GM23338 (cell line): ENCODE data around the gene CD247. TPM values are rescaled to one million over a fixed set of nuclear protein-coding genes. Genes with fewer than 3 reads are reported as not detected.

ENCODE experiments used
- ATAC-seq: fragments of 200-7000 bp; cut with Tn5 transposase; 3 replicates; pipeline ENCODE4 v1.9.1; 2020
- DNase-seq: peaks from one replicate; pipeline ENCODE4 v3.0.0-alpha.2; 2015; ENCODE audit warnings: low spot score
- H2AFZ ChIP-seq: fragments of 200-600 bp; sonication (generic); 2 replicates; pipeline ENCODE4 v1.8.0; 2016; ENCODE audit warnings: antibody characterized with exemption, mild to moderate bottlenecking, moderate library complexity
- H3F3A ChIP-seq: fragments of 200-600 bp; sonication (generic); replicated peaks from 2 replicates; pipeline ENCODE4 v1.8.0; 2017; ENCODE audit warnings: antibody characterized with exemption, mixed run types, low read depth
- H3K27ac ChIP-seq: fragments of 200-600 bp; sonication (generic); 2 replicates; pipeline ENCODE4 v1.6.1; 2016; ENCODE audit warnings: low read depth
- H3K27me3 ChIP-seq: fragments of 200-600 bp; sonication (generic); 2 replicates; pipeline ENCODE4 v1.8.0; 2016; ENCODE audit warnings: mild to moderate bottlenecking, mixed run types, moderate library complexity; ENCODE audit not compliant: insufficient read depth
- H3K36me3 ChIP-seq: fragments of 200-600 bp; sonication (generic); 2 replicates; pipeline ENCODE4 v1.8.0; 2016; ENCODE audit warnings: mild to moderate bottlenecking; ENCODE audit not compliant: insufficient read depth
- H3K4me1 ChIP-seq: fragments of 200-600 bp; sonication (generic); 2 replicates; pipeline ENCODE4 v1.8.0; 2016; ENCODE audit warnings: mild to moderate bottlenecking, moderate library complexity; ENCODE audit not compliant: insufficient read depth
- H3K4me2 ChIP-seq: fragments of 200-600 bp; sonication (generic); 2 replicates; pipeline ENCODE4 v1.7.1; 2017; ENCODE audit warnings: mixed run types
- H3K4me3 ChIP-seq: fragments of 200-600 bp; sonication (generic); 2 replicates; pipeline ENCODE4 v1.6.1; 2016; ENCODE audit warnings: mixed run types
- H3K79me2 ChIP-seq: fragments of 200-600 bp; sonication (generic); replicated peaks from 2 replicates; pipeline ENCODE4 v1.8.0; 2017; ENCODE audit warnings: mild to moderate bottlenecking; ENCODE audit not compliant: insufficient read depth
- H3K9me2 ChIP-seq: fragments of 200-600 bp; sonication (generic); 2 replicates; pipeline ENCODE4 v1.8.0; 2017; ENCODE audit not compliant: insufficient read depth
- H4K20me1 ChIP-seq: fragments of 200-600 bp; sonication (generic); replicated peaks from 2 replicates; pipeline ENCODE4 v1.8.0; 2017; ENCODE audit warnings: mild to moderate bottlenecking; ENCODE audit not compliant: insufficient read depth
- H3K27ac Mint-ChIP-seq: 2 replicates; pipeline ENCODE4 v1.8.0; 2020; ENCODE audit warnings: inconsistent platforms, mild to moderate bottlenecking, moderate library complexity, mixed read lengths
- H3K27me3 Mint-ChIP-seq: 3 replicates; pipeline ENCODE4 v1.8.0; 2022; ENCODE audit warnings: low read depth, mild to moderate bottlenecking, moderate library complexity, mixed read lengths, inconsistent platforms; ENCODE audit not compliant: insufficient read depth, poor library complexity
- H3K36me3 Mint-ChIP-seq: 3 replicates; pipeline ENCODE4 v1.8.0; 2021; ENCODE audit warnings: low read depth, mild to moderate bottlenecking, inconsistent platforms, moderate library complexity, mixed read lengths
- H3K4me1 Mint-ChIP-seq: 3 replicates; pipeline ENCODE4 v1.8.0; 2020; ENCODE audit warnings: mild to moderate bottlenecking, inconsistent platforms, mixed read lengths
- H3K4me3 Mint-ChIP-seq: 3 replicates; pipeline ENCODE4 v1.8.0; 2021; ENCODE audit warnings: moderate library complexity, mild to moderate bottlenecking, inconsistent platforms, mixed read lengths
- H3K9me3 Mint-ChIP-seq: 3 replicates; pipeline ENCODE4 v1.8.0; 2020; ENCODE audit warnings: moderate library complexity, mild to moderate bottlenecking, inconsistent platforms, mixed read lengths
- CREB1 ChIP-seq: fragments of 250-450 bp; sonication (Bioruptor Pico); IDR thresholded peaks from 2 replicates; pipeline ENCODE4 v1.5.0; 2020; ENCODE audit warnings: low read depth, mild to moderate bottlenecking, moderate library complexity
- ETS1 ChIP-seq: IDR thresholded peaks from 2 replicates; pipeline ENCODE4 v1.6.1; 2016; ENCODE audit warnings: antibody characterized with exemption
- EZH2 ChIP-seq: fragments of 200-600 bp; sonication (generic); IDR thresholded peaks from one replicate; pipeline ENCODE4 v1.8.0; 2017; ENCODE audit warnings: antibody characterized with exemption, mild to moderate bottlenecking, low read depth; ENCODE audit not compliant: unreplicated experiment
- EZH2phosphoT487 ChIP-seq: fragments of 200-600 bp; sonication (generic); IDR thresholded peaks from one replicate; pipeline ENCODE4 v1.8.1; 2018; ENCODE audit warnings: antibody characterized with exemption; ENCODE audit not compliant: unreplicated experiment
- JUNB ChIP-seq: IDR thresholded peaks from one replicate; pipeline ENCODE4 v1.6.1; 2016; ENCODE audit warnings: antibody characterized with exemption; ENCODE audit not compliant: unreplicated experiment
- POLR2AphosphoS5 ChIP-seq: IDR thresholded peaks from 2 replicates; pipeline ENCODE4 v1.6.1; 2016; ENCODE audit warnings: antibody characterized with exemption, low read depth
- REST ChIP-seq: IDR thresholded peaks from one replicate; pipeline ENCODE4 v1.6.1; 2018; ENCODE audit warnings: antibody characterized with exemption; ENCODE audit not compliant: unreplicated experiment
- STAT1 ChIP-seq: IDR thresholded peaks from one replicate; pipeline ENCODE4 v1.6.1; 2016; ENCODE audit warnings: antibody characterized with exemption; ENCODE audit not compliant: unreplicated experiment
- ZNF331 ChIP-seq: fragments of 250-450 bp; sonication (Bioruptor Pico); IDR thresholded peaks from 2 replicates; pipeline ENCODE4 v1.5.0; 2020; ENCODE audit warnings: low read depth, mild to moderate bottlenecking, moderate library complexity
- polyA plus RNA-seq: library from polyadenylated mRNA; unstranded; fragments of >200 nt; fragmentation: Nextera tagmentation; extraction: Ambion mirVana; gene quantifications from 2 replicates; pipeline ENCODE4 v1.2.1, GENCODE V29; 2016
- total RNA-seq: library from RNA; depleted of rRNA; stranded (reverse); fragments of >200 nt; shearing (Covaris generic); gene quantifications from 2 replicates; pipeline ENCODE4 v1.2.3, GENCODE V29; 2014

The CD247 gene
- total and polyA plus RNA-seq, 2 experiments from 2014 or later = 1.2 to 1.4 TPM

- TF ChIP-seq ETS1 = no peak
- TF ChIP-seq POLR2AphosphoS5 = no peak
- TF ChIP-seq STAT1 = no peak
- TF ChIP-seq JUNB = no peak
- no peak for TF ChIP-seq CREB1 (CRISPR knock-in tag)
- no peak for TF ChIP-seq EZH2phosphoT487
- no peak for TF ChIP-seq EZH2
- TF ChIP-seq ZNF331 (CRISPR knock-in tag) = no peak
Measured at GRCh38 chr1:167443757-167444156, 74.6 kb downstream of the CD247 start (continued).

- ATAC-seq = no peak
- TF ChIP-seq REST (no peak), EZH2phosphoT487 (no peak)
- peaks cover 7% of the 10 kb centered on the region for H3K4me1 Mint-ChIP-seq
Measured at GRCh38 chr1:167442854-167443565, 75.3 kb downstream of the CD247 start.

More at GRCh38 chr1:167442854-167443565, 75.3 kb downstream of the CD247 start:
- Histone ChIP-seq H3K4me2 (no peak overlapping the region), H3K9me2 (no peaks in the 10 kb centered on the region), H3K36me3 (no peaks in the 10 kb centered on the region; the same call in 1 of the 2 replicates), H3K79me2 (no peaks in the 10 kb centered on the region), H3F3A (0 out of 2 replicates have a peak, but pooled peaks cover 2% of the 10 kb centered on the region), H4K20me1 (no peaks in the 10 kb centered on the region), H3K4me3 (no peak overlapping the region), H3K27ac (no peak overlapping the region), H3K27me3 (peaks cover 32% of the 10 kb centered on the region), H3K4me1 (0 out of 2 replicates have a peak, but pooled peaks cover 9% of the 10 kb centered on the region), H2AFZ (no peak overlapping the region; the same call in 1 of the 2 replicates)
- Mint-ChIP-seq H3K4me3 (no peak overlapping the region), H3K36me3 (no peaks in the 10 kb centered on the region; the same call in 2 of the 3 replicates), H3K27me3 (peaks cover 35% of the 10 kb centered on the region), H3K27ac (no peak overlapping the region), H3K9me3 (no peaks in the 10 kb centered on the region)
- no peak for DNase-seq
